OCI-LY3 (cell line): ENCODE measurements around the gene PEX10.

Source experiments
- H2AFZ ChIP-seq: fragments of 200-600, 300-600 bp; shearing (Covaris generic); 2 replicates; pipeline ENCODE4 v1.6.0; 2014; ENCODE audit warnings: antibody characterized with exemption, low read depth, low read length
- H3K27ac ChIP-seq: fragments of 200-600, 300-600 bp; sonication (generic); 2 replicates; pipeline ENCODE4 v1.5.1; 2014; ENCODE audit warnings: mild to moderate bottlenecking, low read length, moderate library complexity, mixed read lengths
- H3K27me3 ChIP-seq: fragments of 200-600, 300-600 bp; sonication (generic); 2 replicates; pipeline ENCODE4 v1.6.1; 2014; ENCODE audit warnings: low read depth, low read length, mixed read lengths
- H3K36me3 ChIP-seq: fragments of 200-600, 300-600 bp; sonication (generic); replicated peaks from 2 replicates; pipeline ENCODE3; 2014; ENCODE audit warnings: low read depth, low read length, mixed read lengths
- H3K4me1 ChIP-seq: fragments of 300-600, 200-600 bp; sonication (generic); 2 replicates; pipeline ENCODE4 v1.6.1; 2014; ENCODE audit warnings: low read length, mixed read lengths
- H3K4me2 ChIP-seq: fragments of 200-600, 300-600 bp; sonication (generic); 2 replicates; pipeline ENCODE4 v1.6.1; 2014; ENCODE audit warnings: low read length, mixed read lengths
- H3K4me3 ChIP-seq: fragments of 300-600, 200-600 bp; sonication (generic); 2 replicates; pipeline ENCODE4 v1.5.1; 2014; ENCODE audit warnings: antibody characterized with exemption, mild to moderate bottlenecking, low read length, moderate library complexity
- H3K79me2 ChIP-seq: fragments of 300-600, 200-600 bp; shearing (Covaris generic); 2 replicates; pipeline ENCODE4 v1.6.1; 2014; ENCODE audit warnings: mild to moderate bottlenecking, low read length, mixed read lengths
- H3K9ac ChIP-seq: fragments of 300-600, 200-600 bp; shearing (Covaris generic); 2 replicates; pipeline ENCODE4 v1.6.0; 2014; ENCODE audit warnings: mild to moderate bottlenecking, low read length, moderate library complexity
- H3K9me3 ChIP-seq: fragments of 200-600, 300-600 bp; shearing (Covaris generic); 2 replicates; pipeline ENCODE4 v1.6.1; 2014; ENCODE audit warnings: low read length, mixed read lengths; ENCODE audit not compliant: insufficient read depth
- H4K20me1 ChIP-seq: fragments of 200-600, 300-600 bp; sonication (generic); 2 replicates; pipeline ENCODE4 v1.6.1; 2016; ENCODE audit warnings: low read length, mixed read lengths; ENCODE audit not compliant: insufficient read depth
- CTCF ChIP-seq: fragments of 200-600, 300-600 bp; sonication (generic); IDR thresholded peaks from 2 replicates; pipeline ENCODE4 v1.5.1; 2014; ENCODE audit warnings: antibody characterized with exemption, low read length, low read depth
- EZH2phosphoT487 ChIP-seq: fragments of 200-600 bp; shearing (Covaris generic); IDR thresholded peaks from 2 replicates; pipeline ENCODE4 v1.6.1; 2018; ENCODE audit warnings: antibody characterized with exemption, mixed run types, low read depth

The PEX10 gene

DNA sequence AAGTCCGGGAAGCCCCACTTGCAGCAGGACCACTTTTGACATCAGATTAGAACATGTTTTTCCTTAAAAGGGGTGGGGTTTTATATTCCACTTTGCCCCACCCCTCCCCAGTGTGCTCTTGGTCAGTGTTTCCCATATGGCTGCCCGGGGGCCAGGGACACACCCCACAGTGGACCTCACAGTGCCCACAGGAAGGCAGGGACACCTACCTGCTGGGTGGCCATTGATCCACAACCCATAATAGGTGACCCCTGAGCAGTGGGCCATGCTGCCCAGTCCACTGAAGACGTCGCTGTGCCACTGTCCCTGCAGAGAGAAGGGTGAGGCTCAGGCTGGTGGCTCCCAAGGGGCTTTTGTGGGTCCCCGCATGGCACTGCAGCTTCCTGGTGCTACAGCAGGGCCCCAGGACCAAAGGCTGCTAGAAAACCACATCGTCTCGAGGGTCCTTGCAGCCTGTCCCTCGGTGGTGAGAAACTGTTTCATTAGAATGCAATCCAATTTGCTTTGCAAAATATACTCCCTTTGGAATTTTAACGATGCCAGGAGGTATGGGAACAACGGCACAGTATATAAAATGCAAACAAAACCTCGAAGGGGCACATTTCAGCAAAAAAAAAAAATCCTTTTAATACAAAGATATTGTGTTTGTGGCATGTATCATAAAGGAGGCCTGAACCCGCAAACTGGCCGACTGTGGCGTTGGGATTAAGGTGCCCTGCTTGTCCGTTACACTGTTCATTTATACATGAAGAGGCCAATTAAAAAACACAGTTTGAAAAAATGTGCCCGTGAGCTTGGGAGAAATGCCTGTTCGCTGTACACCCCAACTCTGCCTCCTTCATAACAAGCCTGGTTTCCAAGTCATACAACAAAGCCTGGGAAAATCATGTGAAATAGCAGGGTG lies 37.9 kb downstream of the PEX10 start:
- Histone ChIP-seq H3K9me3 (no peaks in the 10 kb centered on the region), H3K27ac (no peak overlapping the region), H3K4me3 (no peak overlapping the region), H4K20me1 (no peaks in the 10 kb centered on the region), H3K4me1 (no peaks in the 10 kb centered on the region), H3K27me3 (peaks cover 13% of the 10 kb centered on the region; the same call in 1 of the 2 replicates), H3K79me2 (no peaks in the 10 kb centered on the region), H2AFZ (no peak overlapping the region), H3K4me2 (no peak overlapping the region), H3K36me3 (no peaks in the 10 kb centered on the region), H3K9ac (no peak overlapping the region)
- no peak for TF ChIP-seq CTCF
- TF ChIP-seq EZH2phosphoT487 = no peak

DNA sequence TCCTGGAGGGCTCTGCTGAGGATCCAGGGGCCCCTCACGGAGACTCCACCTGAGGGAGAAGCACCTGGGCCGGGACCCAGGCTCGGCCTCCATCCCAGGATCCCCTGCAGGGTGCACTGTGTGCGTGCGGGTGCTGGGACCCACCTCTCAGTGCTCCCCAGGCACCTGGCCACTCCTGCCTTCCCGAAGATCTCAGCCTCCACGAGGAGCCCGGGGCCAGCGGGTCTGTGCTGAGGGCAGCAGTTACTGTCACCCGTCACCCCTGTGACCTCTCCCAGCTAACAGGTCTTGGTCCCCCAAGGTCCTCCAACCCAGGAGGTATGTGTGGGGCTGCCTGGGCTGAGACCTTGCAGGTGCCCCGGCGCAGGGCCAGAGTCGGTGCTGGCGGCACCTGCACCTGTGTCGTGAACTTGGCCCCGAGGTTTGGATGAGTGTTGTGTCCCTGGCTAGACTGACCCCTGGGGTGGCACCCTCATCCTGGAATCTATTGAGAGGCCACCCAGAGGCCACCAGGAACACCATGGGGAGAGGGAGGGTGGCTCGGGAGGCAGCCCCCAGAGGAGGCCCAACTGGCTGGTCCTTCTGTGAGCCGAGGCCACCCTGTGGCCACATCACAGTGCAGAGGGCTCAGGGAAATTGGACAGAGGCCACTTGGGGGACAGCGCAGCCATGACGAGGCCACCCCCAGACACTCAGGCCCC lies 38.7 kb downstream of the PEX10 start:
- H3K9me3 ChIP-seq = no peaks in the 10 kb centered on the region
- H3K27ac ChIP-seq = no peak overlapping the region
- no peak overlapping the region for H3K4me2 ChIP-seq
- H3K9ac ChIP-seq = no peak overlapping the region
- H2AFZ ChIP-seq = no peak overlapping the region
- H3K4me1 ChIP-seq = no peaks in the 10 kb centered on the region
- TF ChIP-seq EZH2phosphoT487 = no peak
- no peaks in the 10 kb centered on the region for H3K79me2 ChIP-seq
- H3K4me3 ChIP-seq = no peak overlapping the region
- no peaks in the 10 kb centered on the region for H4K20me1 ChIP-seq
- H3K27me3 ChIP-seq = peaks cover 13% of the 10 kb centered on the region; the same call in 1 of the 2 replicates
- no peaks in the 10 kb centered on the region for H3K36me3 ChIP-seq

DNA sequence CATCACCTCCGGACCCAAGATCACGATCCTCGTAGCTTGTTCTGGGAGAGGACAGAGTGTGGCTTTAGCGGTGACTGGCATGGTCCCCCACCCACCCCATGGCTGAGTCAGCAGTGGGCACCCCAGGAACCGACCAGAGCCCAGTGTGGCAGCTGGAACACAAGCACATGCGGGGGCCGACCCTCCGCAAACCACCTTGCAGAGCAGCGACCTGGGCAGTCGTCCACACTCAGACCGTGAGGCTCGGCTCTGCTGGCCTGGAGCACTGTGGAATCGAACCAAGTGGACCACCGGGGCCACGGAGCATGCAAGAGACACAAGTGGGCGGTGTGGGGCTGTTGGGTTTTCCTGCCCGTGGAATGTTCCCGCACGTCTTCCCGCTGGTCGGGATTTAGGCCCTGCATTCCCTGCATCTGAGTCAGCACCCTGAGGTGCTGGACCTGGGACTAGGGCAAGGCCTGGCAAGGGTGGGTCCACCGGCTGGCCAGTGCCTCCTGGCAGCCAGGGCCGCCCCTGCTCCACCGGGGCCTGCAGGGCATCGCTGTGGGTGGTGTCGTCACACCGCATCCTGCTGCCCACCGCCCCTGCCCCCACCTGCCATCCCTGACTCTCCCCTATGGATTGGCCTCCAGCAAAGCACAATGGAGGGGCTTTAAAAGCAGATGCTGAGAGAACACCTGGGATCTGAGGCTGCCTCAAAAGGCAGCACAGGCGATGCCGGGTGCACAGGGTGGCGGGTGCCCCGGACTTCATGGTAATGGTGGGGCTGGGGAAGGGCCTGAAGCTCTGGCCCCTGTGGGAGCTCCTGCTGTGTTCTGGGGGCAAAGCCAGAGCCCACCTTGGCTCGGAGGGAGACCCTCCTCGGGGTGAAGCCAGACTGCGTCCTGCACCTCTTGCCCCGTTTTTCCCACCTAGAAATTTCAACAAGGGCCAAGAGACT lies 39.5 kb downstream of the PEX10 start:
- Histone ChIP-seq H3K4me2 (no peak overlapping the region), H3K4me3 (no peak overlapping the region), H4K20me1 (no peaks in the 10 kb centered on the region), H2AFZ (no peak overlapping the region), H3K9ac (no peak overlapping the region), H3K4me1 (no peaks in the 10 kb centered on the region), H3K36me3 (no peaks in the 10 kb centered on the region), H3K9me3 (no peaks in the 10 kb centered on the region), H3K27ac (no peak overlapping the region), H3K79me2 (no peaks in the 10 kb centered on the region), H3K27me3 (peaks cover 13% of the 10 kb centered on the region; the same call in 1 of the 2 replicates)
- TF ChIP-seq EZH2phosphoT487 (no peak), CTCF (no peak)

GRCh38 chr1:2368053-2368744 lies 44.2 kb downstream of the PEX10 start:
- Histone ChIP-seq H3K27ac (no peak overlapping the region), H4K20me1 (no peaks in the 10 kb centered on the region)

More at GRCh38 chr1:2368053-2368744, 44.2 kb downstream of the PEX10 start:
- no peak overlapping the region for H3K9ac ChIP-seq
- H2AFZ ChIP-seq = no peak overlapping the region
- no peaks in the 10 kb centered on the region for H3K79me2 ChIP-seq
- TF ChIP-seq EZH2phosphoT487 (no peak), CTCF (no peak)
- no peak overlapping the region for H3K4me2 ChIP-seq
- H3K9me3 ChIP-seq = peaks cover 3% of the 10 kb centered on the region; the same call in 1 of the 2 replicates
- no peaks in the 10 kb centered on the region for H3K36me3 ChIP-seq
- no peak overlapping the region for H3K4me3 ChIP-seq
- H3K27me3 ChIP-seq = no peaks in the 10 kb centered on the region
- H3K4me1 ChIP-seq = no peaks in the 10 kb centered on the region
